Esophagus squamous epithelium (tissue), 5 donors: ENCODE data around the gene TM9SF1. TPM values are rescaled to one million over a fixed set of nuclear protein-coding genes. Genes with fewer than 3 reads are reported as not detected.
A peak's percentile ranks its signal among the peaks of the same experiment; 100 is the strongest.
"Not testable (repeated sequence)": the region's sequence is repeated elsewhere in the genome, so short reads cannot be mapped to it uniquely, and the experiment has no call there.

Source experiments
- DNase-seq: peaks from one replicate; lab custom pipeline; 2025; lab: John Stamatoyannopoulos, UW
- H3K27ac ChIP-seq, 4 donors: fragments of 200-600 bp; sonication (generic); one replicate each; pipeline ENCODE4 v1.5.1; 2016 to 2019; ENCODE audit warnings: mild to moderate bottlenecking in 1 of 4
- H3K27me3 ChIP-seq, 4 donors: fragments of 200-600 bp; sonication (generic); 1 replicate in 3 of 4; 2 replicates in 1 of 4; pipeline versions ENCODE4 v1.5.1 to v1.6.0; 2017 to 2021; ENCODE audit warnings: antibody characterized with exemption in 1 of 4
- H3K36me3 ChIP-seq, 3 donors: fragments of 200-600 bp; sonication (generic); one replicate each; pipeline ENCODE4 v1.5.1; 2016 to 2019
- H3K4me1 ChIP-seq, 3 donors: fragments of 200-600 bp; sonication (generic); one replicate each; pipeline ENCODE4 v1.5.1; 2017 to 2019
- H3K4me3 ChIP-seq, 4 donors: fragments of 200-600 bp; sonication (generic); 1 replicate in 3 of 4; 2 replicates in 1 of 4; pipeline ENCODE4 v1.5.1; 2016 to 2019; ENCODE audit warnings: mild to moderate bottlenecking in 2 of 4, moderate library complexity in 1 of 4
- H3K9me3 ChIP-seq, 3 donors: fragments of 200-600 bp; sonication (generic); one replicate each; pipeline ENCODE4 v1.5.1; 2016 to 2019
- CTCF ChIP-seq, 6 experiments: fragments of 450-650 bp in 4 of 6; fragments of 200-600 bp in 2 of 6; sonication (generic) in 2 of 6; IDR thresholded peaks; one replicate each; pipeline ENCODE4 v1.5.1; 2016 to 2019; ENCODE audit warnings: antibody characterized with exemption in 6 of 6, mild to moderate bottlenecking in 4 of 6, moderate library complexity in 4 of 6
- POLR2A ChIP-seq, 4 donors: fragments of 450-650 bp; IDR thresholded peaks; one replicate each; pipeline ENCODE4 v1.6.1; 2017; ENCODE audit warnings: antibody characterized with exemption in 4 of 4, mild to moderate bottlenecking in 4 of 4, moderate library complexity in 3 of 4
- WGBS, 2 donors: methylation state at CpG; one replicate each; pipeline ENCODE4 v1.1.5; 2018; 5-methylcytosine and 5-hydroxymethylcytosine counted together
- intact Hi-C: fragments of 100-400 bp; cut with DNase I; formaldehyde crosslinking; loops from one replicate; pipeline ENCODE4 v1.15.0; 2022
- total RNA-seq, 4 donors: library from RNA; depleted of rRNA; stranded (reverse); fragments of >200 nt; gene quantifications; one replicate each; pipeline ENCODE4 v1.1.0, GENCODE V29; 2016
- donor health status: DM: yes; HTN: yes; CAD: no.

The TM9SF1 gene
- total RNA-seq, 4 donors from 2014 or later = 36.4 to 51.3 (median 44.6) TPM

GRCh38 chr14:24232121-24232644 lies 36.9 kb upstream of the TM9SF1 start, which contains the start of gene NEDD8:
NEDD8 (minus strand) TSS chr14:24232367; CDS start chr14:24232267, 100 bp downstream.
- peak within 1 kb of the TSS; percentile 86 to 97 (median 88) for H3K27ac ChIP-seq
- TF ChIP-seq POLR2A (IDR thresholded peaks at IDR 0.05) (peak in 3 of 4 donors; percentile 53 to 74 (median 63)), CTCF (IDR thresholded peaks at IDR 0.05) (no peak)
- intact Hi-C loops = no loop called here
- peak within 1 kb of the TSS; percentile 60 to 97 (median 71) for H3K4me3 ChIP-seq
- WGBS, 2 donors = 0 to 3% methylated on average over 10 to 14 of the region's 30 CpGs
- H3K27me3 ChIP-seq = no peaks in the 10 kb centered on the region
- peaks cover 0 to 40% (median 7%) of the 10 kb centered on the region in 3 donors for H3K36me3 ChIP-seq
- H3K9me3 ChIP-seq = no peaks in the 10 kb centered on the region
- DNase-seq = peak; percentile 73
- peaks cover 20 to 48% (median 33%) of the 10 kb centered on the region in 3 donors for H3K4me1 ChIP-seq

- intact Hi-C loops = no loop called here
- peaks cover 20 to 48% (median 33%) of the 10 kb centered on the region in 3 donors for H3K4me1 ChIP-seq
- peak overlapping the region; percentile 86 to 97 (median 88) for H3K27ac ChIP-seq
- H3K36me3 ChIP-seq = peaks cover 0 to 36% (median 0%) of the 10 kb centered on the region in 3 donors
- no peak for DNase-seq
- TF ChIP-seq CTCF (IDR thresholded peaks at IDR 0.05) (no peak), POLR2A (IDR thresholded peaks at IDR 0.05) (no peak)
- peak overlapping the region; percentile 60 to 97 (median 71) for H3K4me3 ChIP-seq
- no peaks in the 10 kb centered on the region for H3K27me3 ChIP-seq
- 12% methylated on average over 15 to 18 of the region's 23 CpGs for WGBS, 2 donors
- H3K9me3 ChIP-seq = no peaks in the 10 kb centered on the region
These were observed 36.3 kb upstream of the TM9SF1 start for GRCh38 chr14:24231263-24232120.

- no peak for TF ChIP-seq CTCF (IDR thresholded peaks at IDR 0.05)
- H3K36me3 ChIP-seq = peaks cover 0 to 20% (median 0%) of the 10 kb centered on the region in 3 donors
- 29 to 50% methylated on average over 1 of the region's 1 CpG for WGBS, 2 donors
- no peak overlapping the region for H3K27ac ChIP-seq
- H3K4me3 ChIP-seq = no peak overlapping the region
- no peaks in the 10 kb centered on the region for H3K27me3 ChIP-seq
- no peaks in the 10 kb centered on the region for H3K9me3 ChIP-seq
- no peak for DNase-seq
- peaks cover 20 to 34% (median 25%) of the 10 kb centered on the region in 3 donors for H3K4me1 ChIP-seq
- intact Hi-C loops = no loop called here
These were observed 33.7 kb upstream of the TM9SF1 start for GRCh38 chr14:24228902-24229301.

GRCh38 chr14:24226473-24226872 lies 31.2 kb upstream of the TM9SF1 start:
- Histone ChIP-seq H3K36me3 (peaks cover 0 to 20% (median 0%) of the 10 kb centered on the region in 3 donors), H3K4me1 (peaks cover 9 to 20% (median 14%) of the 10 kb centered on the region in 3 donors), H3K9me3 (no peaks in the 10 kb centered on the region), H3K27ac (no peak overlapping the region), H3K27me3 (no peaks in the 10 kb centered on the region), H3K4me3 (no peak overlapping the region)
- WGBS, 2 donors = 64 to 78% methylated on average over 1 of the region's 1 CpG
- TF ChIP-seq POLR2A (IDR thresholded peaks at IDR 0.05) = no peak
- TF ChIP-seq CTCF (IDR thresholded peaks at IDR 0.05) = no peak
- no peak for DNase-seq
- intact Hi-C loops = no loop called here

GRCh38 chr14:24224618-24225071 lies 29.4 kb upstream of the TM9SF1 start:
- WGBS, 2 donors = 75 to 80% methylated on average over 7 of the region's 7 CpGs
- H3K9me3 ChIP-seq = no peaks in the 10 kb centered on the region
- TF ChIP-seq CTCF (IDR thresholded peaks at IDR 0.05) = no peak
- TF ChIP-seq POLR2A (IDR thresholded peaks at IDR 0.05) = no peak
- H3K36me3 ChIP-seq = peaks cover 0 to 20% (median 0%) of the 10 kb centered on the region in 3 donors
- H3K27me3 ChIP-seq = no peaks in the 10 kb centered on the region
- DNase-seq = no peak
- H3K4me1 ChIP-seq = peaks cover 0 to 7% (median 1%) of the 10 kb centered on the region in 3 donors
- H3K4me3 ChIP-seq = no peak overlapping the region
- intact Hi-C loops = no loop called here
- peak overlapping the region in 1 of 4 donors; percentile 24 for H3K27ac ChIP-seq

GRCh38 chr14:24222987-24223386 lies 27.7 kb upstream of the TM9SF1 start:
- not testable (repeated sequence) for H3K27ac ChIP-seq, DNase-seq

More at GRCh38 chr14:24222987-24223386, 27.7 kb upstream of the TM9SF1 start:
- H3K4me1 ChIP-seq, H3K27me3 ChIP-seq, H3K9me3 ChIP-seq, H3K4me3 ChIP-seq, intact Hi-C loops: not testable (repeated sequence)
- 95% methylated on average over 4 of the region's 4 CpGs for WGBS, 2 donors
- peaks cover 0 to 17% (median 0%) of the 10 kb centered on the region in 3 donors for H3K36me3 ChIP-seq
